BLaER1 (cell line): Measurements from ENCODE around the gene APOL4.
A peak's percentile ranks its signal among the peaks of the same experiment; 100 is the strongest.

Experiments
- H3K27ac ChIP-seq: shearing (Covaris generic); formaldehyde crosslinking; 2 replicates; pipeline ENCODE4 v1.8.1; 2022
- H3K27me3 ChIP-seq: shearing (Covaris generic); formaldehyde crosslinking; 2 replicates; pipeline ENCODE4 v1.8.1; 2022
- H3K36me3 ChIP-seq: shearing (Covaris generic); formaldehyde crosslinking; 2 replicates; pipeline ENCODE4 v1.8.1; 2022
- H3K4me1 ChIP-seq: shearing (Covaris generic); formaldehyde crosslinking; 2 replicates; pipeline ENCODE4 v1.8.1; 2022
- H3K4me2 ChIP-seq: shearing (Covaris generic); formaldehyde crosslinking; 2 replicates; pipeline ENCODE4 v1.8.1; 2022
- H3K4me3 ChIP-seq: shearing (Covaris generic); formaldehyde crosslinking; 2 replicates; pipeline ENCODE4 v1.8.1; 2022
- H3K9ac ChIP-seq: shearing (Covaris generic); formaldehyde crosslinking; 2 replicates; pipeline ENCODE4 v1.8.1; 2022
- H3K9me3 ChIP-seq: shearing (Covaris generic); formaldehyde crosslinking; 2 replicates; pipeline ENCODE4 v1.8.1; 2022
- H4K20me1 ChIP-seq: shearing (Covaris generic); formaldehyde crosslinking; 2 replicates; pipeline ENCODE4 v1.8.1; 2022
- Cebpa-rat ChIP-seq: shearing (Covaris generic); IDR thresholded peaks from 2 replicates; pipeline ENCODE4 v1.8.1; 2022

Gene APOL4

DNA sequence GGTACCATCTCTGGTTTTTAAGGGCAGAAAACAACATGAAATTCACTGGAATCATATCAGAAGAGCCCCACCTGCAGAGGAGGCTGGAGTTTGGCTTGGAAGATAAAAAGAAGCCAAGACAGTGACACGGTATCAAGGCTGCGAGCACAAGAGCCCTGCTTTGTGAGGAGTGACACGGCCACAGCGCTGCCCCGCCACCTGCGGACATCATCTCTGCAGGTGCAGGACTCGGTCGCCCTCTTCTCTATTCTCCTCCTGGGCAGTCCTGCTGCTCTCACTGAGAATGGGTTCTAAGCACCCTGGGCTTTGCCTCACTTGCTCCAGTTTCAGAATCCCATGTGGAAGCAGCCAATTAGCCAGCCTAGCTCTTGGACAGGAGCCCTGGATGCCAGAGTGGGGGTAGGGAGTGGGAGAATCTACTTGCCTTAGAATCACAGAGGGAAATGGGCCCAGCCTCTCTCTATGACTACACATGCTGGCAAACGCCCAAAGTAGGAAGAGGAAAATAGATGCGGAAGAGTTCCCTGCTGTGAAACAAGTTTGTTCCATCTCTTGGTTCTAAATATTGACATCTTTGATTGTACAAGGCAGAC is 17.1 kb downstream of the APOL4 start:
- Histone ChIP-seq H4K20me1 (no peaks in the 10 kb centered on the region), H3K4me3 (no peak overlapping the region), H3K4me1 (peaks cover 7% of the 10 kb centered on the region; the same call in 1 of the 2 replicates), H3K4me2 (no peak overlapping the region), H3K27me3 (no peaks in the 10 kb centered on the region), H3K9me3 (no peaks in the 10 kb centered on the region), H3K36me3 (no peaks in the 10 kb centered on the region), H3K9ac (no peak overlapping the region), H3K27ac (no peak overlapping the region)
- TF ChIP-seq Cebpa-rat: no peak

DNA sequence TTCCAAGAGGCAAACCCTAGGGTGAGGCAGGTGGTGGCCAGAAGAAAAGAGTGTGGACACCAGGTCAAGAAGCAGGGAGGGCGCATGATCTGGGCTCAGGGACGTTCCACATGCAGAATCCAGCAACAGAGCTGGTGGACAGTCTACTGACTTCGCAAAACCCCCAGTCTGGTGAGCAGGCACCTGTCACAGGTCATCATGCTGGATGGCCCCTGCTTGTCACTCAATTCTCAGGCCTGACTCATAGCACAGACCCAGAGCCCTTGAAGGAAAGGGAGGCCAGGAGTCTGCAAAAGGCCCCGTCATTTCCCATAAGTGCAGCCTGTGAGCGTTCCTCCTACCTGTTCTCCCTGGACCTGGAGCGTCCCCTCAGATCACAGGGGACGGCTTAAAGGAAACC is 18.2 kb downstream of the APOL4 start:
- no peak for TF ChIP-seq Cebpa-rat
- Histone ChIP-seq H3K9me3 (no peaks in the 10 kb centered on the region), H3K4me2 (no peak overlapping the region), H3K9ac (no peak overlapping the region), H3K27ac (no peak overlapping the region), H4K20me1 (no peaks in the 10 kb centered on the region), H3K36me3 (no peaks in the 10 kb centered on the region), H3K4me1 (peaks cover 7% of the 10 kb centered on the region; the same call in 1 of the 2 replicates), H3K4me3 (no peak overlapping the region), H3K27me3 (no peaks in the 10 kb centered on the region)

DNA sequence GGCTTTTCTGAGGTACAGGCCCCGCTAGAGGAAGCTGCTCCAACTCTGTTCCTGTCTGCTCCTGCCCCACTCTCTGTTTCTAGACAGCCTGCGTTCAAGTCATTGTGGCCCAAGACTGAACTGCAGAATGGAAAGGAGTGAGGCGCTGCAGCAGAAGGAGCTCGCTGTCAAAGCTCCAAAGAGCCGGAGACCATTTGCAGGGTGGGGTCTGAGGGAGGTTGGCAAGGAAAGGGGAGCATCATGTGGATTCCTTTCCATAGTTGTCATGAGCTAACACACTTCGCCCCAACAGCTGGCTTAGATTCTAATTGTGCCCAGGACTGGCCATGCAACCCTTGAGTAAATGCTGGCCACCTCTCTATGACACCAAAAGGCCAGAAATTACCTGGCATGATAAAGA is 18.8 kb downstream of the APOL4 start:
- Histone ChIP-seq H3K9ac (no peak overlapping the region), H3K9me3 (no peaks in the 10 kb centered on the region), H3K36me3 (no peaks in the 10 kb centered on the region), H3K4me1 (peaks cover 7% of the 10 kb centered on the region; the same call in 1 of the 2 replicates), H4K20me1 (no peaks in the 10 kb centered on the region), H3K27ac (no peak overlapping the region), H3K27me3 (no peaks in the 10 kb centered on the region), H3K4me3 (no peak overlapping the region), H3K4me2 (no peak overlapping the region)
- TF ChIP-seq Cebpa-rat: no peak

DNA sequence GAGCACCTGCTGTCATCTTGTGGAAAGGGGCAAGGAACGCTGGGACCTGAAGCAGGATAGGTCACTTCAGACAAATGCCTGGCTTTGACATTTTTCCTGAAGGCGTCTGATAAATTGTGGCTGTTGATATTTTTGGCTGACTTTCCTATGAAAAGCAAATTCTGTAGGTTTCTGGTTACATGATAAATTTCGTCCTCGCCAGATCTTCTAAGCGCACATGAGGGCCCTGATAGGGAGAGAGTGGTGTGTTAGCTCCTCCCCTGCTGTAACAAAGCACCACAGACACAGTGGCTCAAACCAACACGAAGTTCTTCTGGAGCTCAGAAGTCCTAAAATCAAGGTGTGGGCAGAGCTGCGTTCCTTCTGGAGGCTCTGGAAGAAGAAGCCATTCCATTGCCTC is 19.6 kb downstream of the APOL4 start:
- Histone ChIP-seq H3K27me3 (no peaks in the 10 kb centered on the region), H3K9ac (no peak overlapping the region), H3K4me3 (no peak overlapping the region), H3K27ac (no peak overlapping the region), H3K4me1 (peaks cover 7% of the 10 kb centered on the region; the same call in 1 of the 2 replicates), H3K36me3 (no peaks in the 10 kb centered on the region), H3K4me2 (no peak overlapping the region), H4K20me1 (no peaks in the 10 kb centered on the region), H3K9me3 (no peaks in the 10 kb centered on the region)
- no peak for TF ChIP-seq Cebpa-rat

DNA sequence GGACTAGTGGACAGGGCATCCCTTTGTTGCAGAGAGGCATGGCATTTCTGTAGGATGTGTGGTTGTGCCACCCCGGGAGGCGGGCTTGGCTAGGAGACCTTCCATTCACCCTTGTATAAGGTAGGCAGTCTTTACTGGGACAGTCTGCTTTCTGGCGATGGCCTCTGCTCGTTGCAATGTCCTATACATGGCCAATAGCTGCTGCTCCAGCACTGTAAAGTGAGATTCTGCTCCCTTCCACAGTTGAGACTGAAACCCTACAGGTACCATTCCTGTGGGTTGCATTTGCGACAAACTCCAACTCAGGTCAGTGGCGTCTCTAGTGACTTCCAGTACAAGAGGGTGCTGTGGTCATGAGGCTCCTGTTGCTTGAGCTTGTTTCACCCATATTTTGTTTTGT is 20.7 kb downstream of the APOL4 start:
- Histone ChIP-seq H3K36me3 (no peaks in the 10 kb centered on the region), H3K9me3 (no peaks in the 10 kb centered on the region), H4K20me1 (no peaks in the 10 kb centered on the region), H3K9ac (no peak overlapping the region), H3K27ac (no peak overlapping the region), H3K27me3 (no peaks in the 10 kb centered on the region), H3K4me3 (no peak overlapping the region), H3K4me2 (no peak overlapping the region), H3K4me1 (peaks cover 7% of the 10 kb centered on the region; the same call in 1 of the 2 replicates)
- TF ChIP-seq Cebpa-rat: no peak

DNA sequence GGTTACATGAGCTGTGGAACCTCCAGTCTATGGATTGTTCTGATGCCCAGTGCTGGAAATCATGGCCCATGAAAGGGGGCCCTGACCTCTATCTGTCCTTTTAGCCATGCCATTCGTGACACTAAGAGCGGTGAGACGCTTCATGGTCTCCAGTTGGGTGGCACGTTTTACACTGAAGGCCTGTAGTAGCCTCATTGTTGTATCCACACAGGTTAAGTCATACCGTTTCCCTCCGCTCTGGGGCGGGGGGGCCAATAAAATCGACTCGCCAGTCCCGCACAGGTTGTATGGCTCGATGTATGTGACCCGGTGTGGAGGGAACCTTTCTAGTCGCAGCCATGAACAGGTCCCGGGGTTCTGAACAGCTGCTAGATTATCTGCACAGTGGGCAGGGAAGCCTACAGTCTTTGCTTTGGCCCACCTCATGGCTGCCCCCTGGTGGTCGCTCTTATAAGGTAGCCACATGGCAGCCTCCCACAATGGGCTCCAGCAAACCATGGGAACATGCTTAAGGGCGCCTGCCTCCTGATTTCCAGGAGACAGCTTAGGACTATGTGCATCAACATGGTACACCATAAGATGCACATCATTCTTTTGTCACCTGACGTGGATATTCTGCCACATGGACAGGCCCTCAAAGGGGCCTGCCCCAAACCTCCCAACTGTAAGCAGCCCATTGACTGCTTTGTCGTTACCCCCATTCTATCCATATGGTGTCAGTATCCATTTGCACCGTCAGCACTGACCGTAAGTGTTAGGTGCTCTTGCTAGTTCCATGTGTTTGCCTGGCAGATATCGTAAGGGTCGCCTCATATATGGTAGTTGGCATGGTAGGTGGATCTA is 21.4 kb downstream of the APOL4 start:
- no peak overlapping the region for H3K4me3 ChIP-seq
- no peaks in the 10 kb centered on the region for H3K27me3 ChIP-seq
- TF ChIP-seq Cebpa-rat: no peak
- peaks cover 4% of the 10 kb centered on the region; the same call in 1 of the 2 replicates for H3K4me1 ChIP-seq
- no peaks in the 10 kb centered on the region for H3K9me3 ChIP-seq
- no peaks in the 10 kb centered on the region for H4K20me1 ChIP-seq
- H3K9ac ChIP-seq: no peak overlapping the region
- no peak overlapping the region for H3K4me2 ChIP-seq
- no peak overlapping the region for H3K27ac ChIP-seq
- H3K36me3 ChIP-seq: no peaks in the 10 kb centered on the region

DNA sequence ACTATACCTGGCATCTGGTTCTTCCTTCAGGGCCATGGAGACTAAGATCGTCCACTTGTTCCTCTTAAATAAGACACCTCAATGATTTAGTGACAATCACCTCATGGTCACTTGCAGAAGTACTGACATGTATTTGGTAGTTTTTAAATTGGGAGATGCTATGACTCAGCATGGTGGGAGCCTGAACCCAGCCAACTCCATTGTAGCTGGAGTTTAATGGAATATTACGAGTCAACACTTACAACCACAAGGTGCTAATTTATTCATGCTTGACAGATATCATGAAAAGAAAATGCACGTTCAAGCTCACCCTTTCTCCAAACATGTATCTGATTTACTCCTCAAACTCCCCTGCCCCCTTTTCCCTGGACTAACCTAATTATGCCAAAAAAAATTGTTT is 24.4 kb downstream of the APOL4 start:
- no peak for TF ChIP-seq Cebpa-rat
- no peak overlapping the region for H3K4me3 ChIP-seq
- no peaks in the 10 kb centered on the region for H3K36me3 ChIP-seq
- no peaks in the 10 kb centered on the region for H4K20me1 ChIP-seq
- H3K27ac ChIP-seq: no peak overlapping the region
- no peaks in the 10 kb centered on the region for H3K9me3 ChIP-seq
- H3K4me1 ChIP-seq: no peaks in the 10 kb centered on the region
- no peaks in the 10 kb centered on the region for H3K27me3 ChIP-seq
- H3K4me2 ChIP-seq: no peak overlapping the region
- no peak overlapping the region for H3K9ac ChIP-seq

DNA sequence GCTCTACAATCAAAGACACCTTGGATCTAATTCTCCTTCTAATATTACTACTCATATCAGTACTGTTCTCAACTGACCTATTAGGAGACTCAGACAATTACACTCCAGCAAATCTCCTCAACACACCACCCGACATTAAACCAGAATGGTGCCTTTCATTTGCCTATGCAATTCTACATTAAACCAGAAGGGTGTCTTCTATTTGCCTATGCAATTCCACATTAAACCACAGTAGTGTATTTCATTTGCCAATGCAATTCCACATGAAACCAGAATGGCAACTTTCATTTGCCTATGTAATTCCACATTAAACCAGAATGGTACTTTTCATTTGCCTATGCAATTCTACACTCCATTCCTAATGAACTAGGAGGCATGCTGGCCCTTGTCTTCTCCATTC is 25.7 kb downstream of the APOL4 start:
- Histone ChIP-seq H3K4me2 (no peak overlapping the region), H3K27me3 (no peaks in the 10 kb centered on the region), H3K4me1 (no peaks in the 10 kb centered on the region), H3K9ac (no peak overlapping the region), H3K4me3 (no peak overlapping the region), H3K27ac (no peak overlapping the region), H4K20me1 (no peaks in the 10 kb centered on the region), H3K9me3 (no peaks in the 10 kb centered on the region), H3K36me3 (no peaks in the 10 kb centered on the region)
- no peak for TF ChIP-seq Cebpa-rat

DNA sequence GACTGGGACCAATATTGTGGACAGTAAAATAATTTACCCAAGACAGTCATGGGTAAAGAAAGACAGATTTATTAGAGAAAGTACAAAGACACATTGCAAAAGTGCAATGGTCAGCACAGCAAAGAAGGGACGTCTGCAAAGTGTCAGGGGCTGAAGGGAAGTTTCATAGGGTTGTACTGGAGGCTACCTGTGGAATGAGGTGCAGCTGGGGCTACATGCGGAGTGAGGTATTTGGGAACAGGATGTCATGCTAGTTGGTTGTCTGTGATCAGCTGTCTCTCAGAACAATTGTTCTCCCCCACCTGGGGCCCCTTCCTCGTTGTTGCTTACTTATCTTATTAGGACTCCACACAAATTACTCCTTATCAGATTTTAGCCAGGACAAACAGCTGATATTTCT is 29.7 kb downstream of the APOL4 start:
- Histone ChIP-seq H3K27me3 (no peaks in the 10 kb centered on the region), H3K36me3 (no peaks in the 10 kb centered on the region), H3K4me2 (no peak overlapping the region), H4K20me1 (no peaks in the 10 kb centered on the region), H3K4me1 (peaks cover 8% of the 10 kb centered on the region), H3K9me3 (peaks cover 3% of the 10 kb centered on the region; the same call in 1 of the 2 replicates), H3K4me3 (no peak overlapping the region), H3K27ac (no peak overlapping the region), H3K9ac (no peak overlapping the region)
- TF ChIP-seq Cebpa-rat: no peak

DNA sequence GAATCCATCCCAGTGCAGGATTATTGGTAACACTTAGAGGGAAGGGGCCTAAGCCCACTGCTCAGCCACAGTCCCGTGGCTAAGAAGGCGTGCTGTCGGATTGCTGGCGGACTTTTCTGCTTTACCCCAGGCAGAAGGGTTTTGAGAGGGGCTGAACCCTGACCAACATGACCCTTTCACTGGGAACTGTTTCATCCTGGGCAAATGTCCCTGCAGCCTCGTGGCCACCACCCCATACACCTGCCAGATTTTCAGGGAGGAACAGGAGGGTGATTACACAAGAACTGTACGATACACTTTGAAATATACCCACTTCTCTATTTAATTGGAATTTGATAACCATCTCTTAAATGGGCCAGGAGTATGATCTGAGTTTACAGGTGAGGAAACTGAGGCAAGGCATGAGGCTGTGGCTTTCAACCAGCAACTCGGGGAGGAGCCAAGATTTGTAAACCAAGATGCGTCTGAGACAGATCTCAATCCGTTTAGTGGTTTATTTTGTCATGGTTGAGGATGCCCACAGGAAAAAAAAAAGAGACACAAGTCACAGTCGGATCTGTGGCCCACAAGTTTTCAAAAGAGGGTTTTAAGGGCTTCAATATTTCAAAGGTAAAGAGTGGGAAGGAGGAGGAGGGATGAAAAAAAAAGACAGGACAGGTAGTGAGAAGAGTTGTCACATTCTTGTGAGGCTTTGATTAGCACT is 34.9 kb downstream of the APOL4 start:
- Histone ChIP-seq H3K9me3 (peaks cover 3% of the 10 kb centered on the region; the same call in 1 of the 2 replicates), H3K27ac (no peak overlapping the region), H3K4me3 (no peak overlapping the region), H3K4me1 (peaks cover 47% of the 10 kb centered on the region), H3K27me3 (no peaks in the 10 kb centered on the region), H3K36me3 (no peaks in the 10 kb centered on the region), H3K9ac (no peak overlapping the region), H3K4me2 (peak overlapping the region; percentile 46), H4K20me1 (no peaks in the 10 kb centered on the region)
- no peak for TF ChIP-seq Cebpa-rat
